Loucy (cell line): Measurements from ENCODE around the gene RPS8.

Experiments
- H2AFZ ChIP-seq: fragments of 200-600 bp; sonication (generic); 2 replicates; pipeline ENCODE4 v1.6.0; 2016; ENCODE audit warnings: antibody characterized with exemption, mild to moderate bottlenecking, low read length, moderate library complexity
- H3F3A ChIP-seq: fragments of 200-600 bp; 2 replicates; pipeline ENCODE4 v1.6.0; 2016; ENCODE audit warnings: antibody characterized with exemption, low read depth, mild to moderate bottlenecking
- H3K27me3 ChIP-seq: fragments of 200-600 bp; sonication (generic); 2 replicates; pipeline ENCODE4 v1.6.1; 2014; ENCODE audit warnings: low read length, mild to moderate bottlenecking; ENCODE audit not compliant: insufficient read depth, poor library complexity, severe bottlenecking
- H3K36me3 ChIP-seq: fragments of 200-600 bp; sonication (generic); 2 replicates; pipeline ENCODE4 v1.6.1; 2016; ENCODE audit warnings: low read length; ENCODE audit not compliant: insufficient read depth
- H3K4me1 ChIP-seq: fragments of 200-600 bp; sonication (generic); 2 replicates; pipeline ENCODE4 v1.5.1; 2014; ENCODE audit warnings: low read length, mild to moderate bottlenecking; ENCODE audit not compliant: insufficient read depth, poor library complexity, severe bottlenecking
- H3K4me2 ChIP-seq: fragments of 200-600 bp; sonication (generic); 2 replicates; pipeline ENCODE4 v1.6.0; 2014; ENCODE audit warnings: antibody characterized with exemption, low read length, low read depth, mild to moderate bottlenecking; ENCODE audit not compliant: poor library complexity, severe bottlenecking
- H3K4me3 ChIP-seq: fragments of 200-600 bp; sonication (generic); 2 replicates; pipeline ENCODE4 v1.5.1; 2014; ENCODE audit warnings: low read length, mild to moderate bottlenecking, mixed read lengths; ENCODE audit not compliant: poor library complexity, severe bottlenecking
- H3K79me2 ChIP-seq: fragments of 200-600 bp; sonication (generic); 2 replicates; pipeline ENCODE4 v1.6.1; 2014; ENCODE audit warnings: low read length; ENCODE audit not compliant: insufficient read depth
- H3K9ac ChIP-seq: fragments of 200-600 bp; sonication (generic); 2 replicates; pipeline ENCODE4 v1.6.0; 2014; ENCODE audit warnings: mild to moderate bottlenecking, low read depth, low read length, moderate library complexity; ENCODE audit not compliant: poor library complexity, severe bottlenecking
- H3K9me2 ChIP-seq: fragments of 200-600 bp; sonication (generic); replicated peaks from 2 replicates; pipeline ENCODE4 v1.6.1; 2016; ENCODE audit warnings: low read depth, low read length, mixed read lengths
- H3K9me3 ChIP-seq: fragments of 200-600 bp; sonication (generic); 2 replicates; pipeline ENCODE4 v1.6.1; 2014; ENCODE audit warnings: mild to moderate bottlenecking, antibody characterized with exemption, low read length, low read depth; ENCODE audit not compliant: insufficient read depth
- H4K20me1 ChIP-seq: fragments of 200-600 bp; sonication (generic); 2 replicates; pipeline ENCODE4 v1.6.0; 2014; ENCODE audit warnings: antibody characterized with exemption, low read length, mild to moderate bottlenecking; ENCODE audit not compliant: insufficient read depth, poor library complexity, severe bottlenecking
- CTCF ChIP-seq: fragments of 200-600 bp; sonication (generic); conservative IDR thresholded peaks from 2 replicates; pipeline ENCODE4 v1.5.1; 2014; ENCODE audit warnings: mild to moderate bottlenecking, antibody characterized with exemption, low read length
- EZH2phosphoT487 ChIP-seq: fragments of 200-600 bp; IDR thresholded peaks from 2 replicates; pipeline ENCODE4 v1.6.1; 2018; ENCODE audit warnings: antibody characterized with exemption, mild to moderate bottlenecking, moderate library complexity, borderline replicate concordance

RPS8 gene

DNA sequence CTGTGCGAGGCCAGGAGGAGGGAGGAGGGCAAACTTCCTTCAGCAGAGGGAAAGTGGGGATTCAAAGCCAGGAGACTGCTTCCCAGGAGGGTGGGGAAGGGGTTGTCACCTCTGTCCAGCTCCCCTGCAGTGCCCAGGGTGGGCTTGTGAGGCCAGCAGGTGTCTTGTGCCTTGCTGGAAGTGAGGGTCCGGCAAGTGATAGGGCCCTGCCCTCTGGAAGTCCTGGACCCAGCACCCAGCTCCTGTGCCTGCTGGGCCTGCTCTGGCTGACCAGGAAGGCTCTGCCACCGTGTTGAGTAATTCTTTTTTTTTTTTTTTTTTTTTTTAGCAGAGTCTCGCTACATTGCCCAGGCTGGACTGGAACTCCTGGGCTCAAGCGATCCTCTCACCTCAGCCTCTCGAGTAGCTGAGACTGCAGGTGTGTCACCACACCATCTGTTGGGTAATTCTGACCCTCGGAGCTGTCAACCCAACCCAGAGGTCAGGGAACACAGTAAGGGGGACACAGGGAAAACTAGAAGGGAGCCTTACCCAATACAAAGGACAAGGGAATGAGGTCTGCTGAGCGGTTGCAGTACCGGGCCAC, 11.6 kb downstream of the RPS8 start:
- TF ChIP-seq EZH2phosphoT487 (no peak), CTCF (no peak)
- H3F3A ChIP-seq, result no peaks in the 10 kb centered on the region
- H2AFZ ChIP-seq, result no peak overlapping the region
- no peaks in the 10 kb centered on the region for H3K9me2 ChIP-seq
- H3K4me3 ChIP-seq, result no peak overlapping the region
- no peaks in the 10 kb centered on the region for H4K20me1 ChIP-seq
- H3K27me3 ChIP-seq, result no peaks in the 10 kb centered on the region
- H3K9me3 ChIP-seq, result no peaks in the 10 kb centered on the region
- H3K36me3 ChIP-seq, result no peaks in the 10 kb centered on the region; the same call in 1 of the 2 replicates
- no peaks in the 10 kb centered on the region for H3K4me1 ChIP-seq
- no peak overlapping the region for H3K4me2 ChIP-seq
- H3K9ac ChIP-seq, result no peak overlapping the region
- no peaks in the 10 kb centered on the region for H3K79me2 ChIP-seq

- H3K9me3 ChIP-seq, result no peaks in the 10 kb centered on the region
- no peaks in the 10 kb centered on the region for H3F3A ChIP-seq
- no peak for TF ChIP-seq CTCF
- no peak for TF ChIP-seq EZH2phosphoT487
- no peaks in the 10 kb centered on the region for H3K4me1 ChIP-seq
- H3K27me3 ChIP-seq, result no peaks in the 10 kb centered on the region
- H3K9me2 ChIP-seq, result no peaks in the 10 kb centered on the region
- H3K9ac ChIP-seq, result no peak overlapping the region
- no peaks in the 10 kb centered on the region for H3K79me2 ChIP-seq
- no peak overlapping the region for H3K4me2 ChIP-seq
- no peaks in the 10 kb centered on the region for H4K20me1 ChIP-seq
- no peak overlapping the region for H2AFZ ChIP-seq
- H3K36me3 ChIP-seq, result no peaks in the 10 kb centered on the region
- H3K4me3 ChIP-seq, result no peak overlapping the region
Measured at GRCh38 chr1:44787506-44787905, 12.2 kb downstream of the RPS8 start.

DNA sequence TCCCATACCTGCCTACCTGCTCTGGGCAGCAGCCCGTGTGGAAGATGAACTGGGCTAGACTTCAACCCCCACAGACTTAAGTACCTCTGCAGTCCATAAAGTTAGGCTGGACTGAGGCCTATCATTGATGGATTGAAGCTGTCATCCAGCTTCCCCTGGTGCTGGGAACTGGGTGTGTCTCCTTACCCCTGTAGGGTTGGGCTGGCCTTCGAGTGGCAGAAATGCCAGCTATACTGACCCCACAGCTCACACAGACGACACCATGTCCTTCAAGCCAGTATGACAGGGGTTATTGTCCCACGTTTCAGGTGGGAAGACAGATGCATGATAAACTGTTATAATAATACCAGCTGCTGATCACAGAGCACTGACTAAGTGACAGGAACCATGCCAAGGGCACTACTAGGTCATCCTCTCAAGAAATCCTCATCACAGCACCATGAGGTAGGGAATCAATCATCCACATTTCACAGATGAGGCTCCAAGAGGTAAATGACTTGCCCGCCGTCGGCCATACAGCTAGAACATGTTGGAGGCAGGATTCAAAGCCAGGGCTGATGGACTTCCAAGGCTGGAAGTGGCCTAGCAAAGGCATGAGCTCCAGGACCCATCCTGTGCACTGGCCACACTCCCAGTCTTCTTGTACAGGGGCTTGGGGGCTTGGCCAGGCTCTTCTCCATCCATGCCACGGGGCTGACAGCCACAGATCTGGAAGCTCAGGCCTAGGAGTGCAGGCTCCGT, 12.9 kb downstream of the RPS8 start, which contains the start of gene BEST4:
Gene BEST4, minus strand, starts transcription at position 51 of the 741 bp plus-strand sequence. CDS start 465 bp downstream, outside the sequence.
- H3F3A ChIP-seq, result no peaks in the 10 kb centered on the region
- H3K27me3 ChIP-seq, result no peaks in the 10 kb centered on the region
- H3K4me1 ChIP-seq, result no peaks in the 10 kb centered on the region
- no peaks in the 10 kb centered on the region for H3K79me2 ChIP-seq
- no peak within 1 kb of the TSS for H2AFZ ChIP-seq
- no peaks in the 10 kb centered on the region for H3K36me3 ChIP-seq
- H4K20me1 ChIP-seq, result no peaks in the 10 kb centered on the region
- no peak within 1 kb of the TSS for H3K4me3 ChIP-seq
- no peaks in the 10 kb centered on the region for H3K9me3 ChIP-seq
- no peaks in the 10 kb centered on the region for H3K9me2 ChIP-seq
- H3K9ac ChIP-seq, result no peak within 1 kb of the TSS
- TF ChIP-seq CTCF, result no peak
- TF ChIP-seq EZH2phosphoT487, result no peak
- H3K4me2 ChIP-seq, result no peak within 1 kb of the TSS
